ENCODE results near the gene CLMN.

CLMN gene

DNA sequence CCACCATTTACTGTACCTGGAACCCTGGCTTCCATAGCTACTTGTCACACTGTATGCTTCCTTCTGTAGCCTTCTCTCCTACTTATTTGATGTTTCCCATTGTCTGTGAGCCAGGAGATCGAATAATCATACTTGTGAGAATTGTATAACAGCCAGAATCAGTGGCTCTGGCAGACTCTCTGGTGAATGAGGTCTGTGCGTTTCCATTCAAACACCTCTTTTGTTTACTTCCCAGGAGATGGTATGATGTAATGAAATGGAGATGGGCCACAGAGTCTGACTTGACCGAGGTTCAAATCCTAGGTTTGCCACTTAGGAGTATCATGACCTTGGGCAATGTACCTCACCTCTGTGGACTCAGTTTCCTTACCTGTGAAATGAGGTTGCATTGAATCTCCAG is 35.7 kb upstream of the CLMN start:
- intact Hi-C loops (cut with DNase I; ENCODE audit: low total_unique reads): no loop called here
- TF ChIP-seq, protein P1, sequence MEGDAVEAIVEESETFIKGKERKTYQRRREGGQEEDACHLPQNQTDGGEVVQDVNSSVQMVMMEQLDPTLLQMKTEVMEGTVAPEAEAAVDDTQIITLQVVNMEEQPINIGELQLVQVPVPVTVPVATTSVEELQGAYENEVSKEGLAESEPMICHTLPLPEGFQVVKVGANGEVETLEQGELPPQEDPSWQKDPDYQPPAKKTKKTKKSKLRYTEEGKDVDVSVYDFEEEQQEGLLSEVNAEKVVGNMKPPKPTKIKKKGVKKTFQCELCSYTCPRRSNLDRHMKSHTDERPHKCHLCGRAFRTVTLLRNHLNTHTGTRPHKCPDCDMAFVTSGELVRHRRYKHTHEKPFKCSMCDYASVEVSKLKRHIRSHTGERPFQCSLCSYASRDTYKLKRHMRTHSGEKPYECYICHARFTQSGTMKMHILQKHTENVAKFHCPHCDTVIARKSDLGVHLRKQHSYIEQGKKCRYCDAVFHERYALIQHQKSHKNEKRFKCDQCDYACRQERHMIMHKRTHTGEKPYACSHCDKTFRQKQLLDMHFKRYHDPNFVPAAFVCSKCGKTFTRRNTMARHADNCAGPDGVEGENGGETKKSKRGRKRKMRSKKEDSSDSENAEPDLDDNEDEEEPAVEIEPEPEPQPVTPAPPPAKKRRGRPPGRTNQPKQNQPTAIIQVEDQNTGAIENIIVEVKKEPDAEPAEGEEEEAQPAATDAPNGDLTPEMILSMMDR (IDR thresholded peaks at IDR 0.05): no peak
- H3K4me3 ChIP-seq: no peak overlapping the region
- peaks cover 0 to 3% of the 10 kb centered on the region in 2 donors for H3K27me3 ChIP-seq
- H3K27ac ChIP-seq: no peak overlapping the region
- no peak for DNase-seq
- peaks cover 0 to 3% (median 0%) of the 10 kb centered on the region in 4 donors for H3K4me1 ChIP-seq
- no peaks in the 10 kb centered on the region for H3K36me3 ChIP-seq
- H3K9me3 ChIP-seq: peaks cover 0 to 17% (median 9%) of the 10 kb centered on the region in 3 donors

DNA sequence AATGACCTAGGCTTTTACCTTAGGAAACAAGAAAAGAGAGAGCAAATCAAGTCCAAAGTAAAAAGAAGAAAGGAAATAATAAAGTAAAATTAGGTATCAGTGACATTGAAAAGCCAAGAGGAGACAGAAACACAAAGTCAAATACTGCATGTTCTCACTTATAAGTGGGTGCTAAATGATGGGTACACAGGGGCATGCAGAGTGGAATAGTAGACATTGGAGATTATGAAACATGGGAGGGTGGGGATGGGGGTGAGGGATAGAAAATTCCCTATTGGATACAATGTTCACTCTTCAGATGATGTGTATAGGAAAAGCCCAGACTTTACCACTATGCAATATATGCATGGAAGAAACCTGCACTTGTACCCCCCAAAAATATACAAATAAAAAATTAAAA is 35.1 kb upstream of the CLMN start:
- intact Hi-C loops (cut with DNase I; ENCODE audit: low total_unique reads): no loop called here

DNA sequence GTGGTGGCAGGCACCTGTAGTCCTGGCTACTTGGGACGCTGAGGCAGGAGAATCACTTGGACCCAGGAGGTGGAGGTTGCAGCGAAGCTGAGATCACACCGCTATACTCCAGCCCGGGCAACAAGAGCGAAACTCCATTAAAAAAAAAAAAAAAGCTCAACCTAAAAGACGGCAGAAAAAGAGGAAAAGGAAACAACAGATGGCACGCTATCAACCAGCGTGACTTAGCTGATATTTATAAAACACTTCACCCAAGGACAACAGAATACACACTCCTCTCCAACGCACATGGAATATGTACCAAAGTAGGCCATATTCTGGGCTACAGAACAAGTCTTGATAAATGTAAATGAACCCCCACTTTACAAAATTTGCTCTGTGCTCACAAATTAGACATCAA is 34.0 kb upstream of the CLMN start:
- DNase-seq: no peak
- no peak overlapping the region for H3K27ac ChIP-seq
- peaks cover 0 to 17% (median 9%) of the 10 kb centered on the region in 3 donors for H3K9me3 ChIP-seq
- H3K4me1 ChIP-seq: no peaks in the 10 kb centered on the region
- TF ChIP-seq, protein P1 (IDR thresholded peaks at IDR 0.05): no peak
- no peaks in the 10 kb centered on the region for H3K36me3 ChIP-seq
- intact Hi-C loops (cut with DNase I; ENCODE audit: low total_unique reads): no loop called here
- H3K4me3 ChIP-seq: no peak overlapping the region
- no peaks in the 10 kb centered on the region for H3K27me3 ChIP-seq

More for the DNA sequence above, 35.1 kb upstream of the CLMN start:
- Histone ChIP-seq H3K36me3 (no peaks in the 10 kb centered on the region), H3K27ac (no peak overlapping the region), H3K27me3 (no peaks in the 10 kb centered on the region), H3K9me3 (peaks cover 0 to 17% (median 9%) of the 10 kb centered on the region in 3 donors), H3K4me3 (no peak overlapping the region), H3K4me1 (no peaks in the 10 kb centered on the region)
- DNase-seq: no peak
- TF ChIP-seq, protein P1 (IDR thresholded peaks at IDR 0.05): no peak

DNA sequence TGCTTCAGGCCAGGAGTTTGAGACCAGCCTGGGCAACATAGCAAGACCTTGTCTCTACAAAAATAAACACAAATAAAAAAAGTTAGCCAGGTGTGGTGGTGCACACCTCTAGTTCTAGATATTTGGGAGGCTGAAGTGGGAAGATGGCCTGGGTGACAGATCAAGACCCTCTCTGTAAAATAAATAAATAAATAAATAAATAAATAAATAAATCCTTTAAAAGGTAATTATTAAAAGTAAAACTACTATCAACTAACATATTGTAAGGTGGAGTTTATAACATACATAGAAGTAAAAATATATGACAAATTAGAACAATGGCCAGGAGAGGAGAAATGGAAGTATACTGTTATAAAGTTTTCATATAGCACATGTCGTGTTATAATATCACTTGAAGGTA is 33.3 kb upstream of the CLMN start:
- intact Hi-C loops (cut with DNase I; ENCODE audit: low total_unique reads): no loop called here
- Histone ChIP-seq H3K27me3 (no peaks in the 10 kb centered on the region), H3K27ac (no peak overlapping the region)

DNA sequence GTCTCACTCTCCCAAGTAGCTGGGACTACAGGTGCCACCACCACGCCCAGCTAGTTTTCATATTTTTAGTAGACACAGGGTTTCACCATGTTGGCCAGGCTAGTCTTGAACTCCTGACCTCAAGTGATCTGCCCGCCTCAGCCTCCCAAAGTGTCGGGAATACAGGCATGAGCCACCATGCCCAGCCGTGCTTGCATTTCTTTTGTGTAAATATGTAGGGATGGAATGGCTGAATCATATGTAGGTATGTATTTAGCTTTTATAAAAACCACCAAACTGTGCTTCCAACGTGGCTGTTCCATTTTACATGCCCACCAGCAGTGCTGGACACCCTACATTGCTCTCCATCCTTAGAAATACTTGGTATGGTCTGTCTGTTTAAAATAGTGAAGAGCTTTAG is 32.8 kb upstream of the CLMN start:
- Histone ChIP-seq H3K9me3 (peaks cover 0 to 17% (median 9%) of the 10 kb centered on the region in 3 donors), H3K27ac (no peak overlapping the region), H3K4me3 (no peak overlapping the region), H3K4me1 (no peaks in the 10 kb centered on the region), H3K36me3 (no peaks in the 10 kb centered on the region), H3K27me3 (no peaks in the 10 kb centered on the region)
- no peak for DNase-seq
- TF ChIP-seq, protein P1 (IDR thresholded peaks at IDR 0.05): no peak
- intact Hi-C loops (cut with DNase I; ENCODE audit: low total_unique reads): no loop called here

More for the DNA sequence above, 33.3 kb upstream of the CLMN start:
- Histone ChIP-seq H3K4me1 (no peaks in the 10 kb centered on the region), H3K36me3 (no peaks in the 10 kb centered on the region), H3K4me3 (no peak overlapping the region), H3K9me3 (peaks cover 0 to 17% (median 9%) of the 10 kb centered on the region in 3 donors)
- TF ChIP-seq, protein P1 (IDR thresholded peaks at IDR 0.05): no peak
- no peak for DNase-seq

DNA sequence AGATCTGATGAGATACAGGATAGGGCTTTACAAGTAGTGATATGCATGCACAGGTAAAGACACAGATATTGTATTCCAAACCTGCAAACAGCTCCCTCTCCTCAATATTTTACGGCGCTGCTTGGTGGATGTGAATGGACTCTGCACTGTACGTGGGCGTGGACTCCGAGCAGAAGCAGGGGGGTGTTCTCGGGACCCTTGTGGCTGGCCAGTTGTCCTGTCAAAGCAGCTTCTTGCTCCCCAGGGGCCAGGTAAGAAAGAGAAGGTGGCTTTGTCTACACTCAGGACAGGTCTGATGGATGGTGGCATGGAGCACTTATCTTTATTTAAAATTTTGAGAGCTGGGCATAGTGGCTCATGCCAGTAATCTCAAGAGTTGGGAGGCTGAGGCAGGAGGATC is 29.5 kb upstream of the CLMN start:
- Histone ChIP-seq H3K9me3 (peaks cover 0 to 8% (median 3%) of the 10 kb centered on the region in 3 donors), H3K36me3 (no peaks in the 10 kb centered on the region), H3K27ac (no peak overlapping the region), H3K27me3 (no peaks in the 10 kb centered on the region), H3K4me3 (no peak overlapping the region), H3K4me1 (no peaks in the 10 kb centered on the region)
- intact Hi-C loops (cut with DNase I; ENCODE audit: low total_unique reads): no loop called here
- DNase-seq: no peak
- TF ChIP-seq, protein P1 (IDR thresholded peaks at IDR 0.05): no peak

All from tibial artery (tissue), 4 donors.